Inflammatory macrophage treated with lipopolysaccharide for 1 hour (primary cell): ENCODE measurements around the gene GARIN5B.
"Not testable (repeated sequence)": the region's sequence is repeated elsewhere in the genome, so short reads cannot be mapped to it uniquely, and the experiment has no call there.

Source experiments
- DNase-seq, 2 donors: peaks; one replicate each; pipeline ENCODE4 v3.0.0-alpha.2; 2020 to 2022

The GARIN5B gene

GRCh38 chr19:55362990-55363716 lies at the start of gene GARIN5B:
Gene GARIN5B (minus strand): TSS chr19:55363260. CDS start chr19:55363066, 194 bp downstream.
- no peak for DNase-seq

GRCh38 chr19:55410168-55410567 lies 47.1 kb upstream of the GARIN5B start:
- no peak for DNase-seq

- not testable (repeated sequence) for DNase-seq
Observed at GRCh38 chr19:55409179-55409578, 46.1 kb upstream of the GARIN5B start.

GRCh38 chr19:55408533-55408872 lies 45.4 kb upstream of the GARIN5B start:
- no peak for DNase-seq

GRCh38 chr19:55407800-55408532 lies 44.9 kb upstream of the GARIN5B start:
- peak; percentile 98 for DNase-seq

GRCh38 chr19:55407550-55407799 lies 44.4 kb upstream of the GARIN5B start, which contains the start of gene UBE2S:
Gene UBE2S (minus strand): TSS chr19:55407788. CDS start chr19:55407589, 199 bp downstream.
- not testable (repeated sequence) for DNase-seq

- peak in 1 of 2 donors; percentile 20 for DNase-seq
Observed at GRCh38 chr19:55406826-55407549, 43.9 kb upstream of the GARIN5B start.

GRCh38 chr19:55406091-55406825 lies 43.2 kb upstream of the GARIN5B start:
- no peak for DNase-seq

GRCh38 chr19:55405638-55406037 lies 42.6 kb upstream of the GARIN5B start:
- DNase-seq = no peak

- DNase-seq = no peak
Observed at GRCh38 chr19:55402509-55402908, 39.4 kb upstream of the GARIN5B start.

GRCh38 chr19:55401390-55401789 lies 38.3 kb upstream of the GARIN5B start:
- DNase-seq = not testable (repeated sequence)

GRCh38 chr19:55400281-55401087 lies 37.4 kb upstream of the GARIN5B start:
- no peak for DNase-seq

- DNase-seq = peak; percentile 70 to 86
Observed at GRCh38 chr19:55398200-55398925, 35.3 kb upstream of the GARIN5B start.

GRCh38 chr19:55392820-55393761 lies 30.0 kb upstream of the GARIN5B start:
- DNase-seq = no peak

GRCh38 chr19:55391702-55392615 lies 28.9 kb upstream of the GARIN5B start:
- no peak for DNase-seq

- DNase-seq = no peak
Observed at GRCh38 chr19:55391191-55391670, 28.2 kb upstream of the GARIN5B start.

- no peak for DNase-seq
Observed at GRCh38 chr19:55390461-55390880, 27.4 kb upstream of the GARIN5B start.

- DNase-seq = no peak
Observed at GRCh38 chr19:55389386-55390317, 26.6 kb upstream of the GARIN5B start.
